Duodenal mucosa (tissue), 2 donors: ENCODE data around the gene JOSD2.

Experiments
- H3K27ac ChIP-seq: one replicate; pipeline ENCODE4 v1.7.0; 2013; ENCODE audit warnings: low read depth, low read length
- H3K27me3 ChIP-seq, 2 donors: one replicate each; pipeline ENCODE4 v1.7.0; 2013; ENCODE audit warnings: low read length in 2 of 2, control low read depth in 1 of 2; ENCODE audit not compliant: insufficient read depth in 2 of 2, control insufficient read depth in 1 of 2
- H3K36me3 ChIP-seq, 2 donors: one replicate each; pipeline ENCODE4 v1.7.0; 2013; ENCODE audit warnings: low read length in 2 of 2, control low read depth in 1 of 2; ENCODE audit not compliant: insufficient read depth in 2 of 2, control insufficient read depth in 1 of 2
- H3K4me1 ChIP-seq, 2 donors: one replicate each; pipeline ENCODE4 v1.7.0; 2013; ENCODE audit warnings: low read length in 2 of 2, control low read depth in 1 of 2; ENCODE audit not compliant: insufficient read depth in 2 of 2, control insufficient read depth in 1 of 2
- H3K4me3 ChIP-seq, 2 donors: one replicate each; pipeline ENCODE4 v1.7.0; 2013; ENCODE audit warnings: low read length in 2 of 2, low read depth in 1 of 2
- H3K9ac ChIP-seq, 2 donors: one replicate each; pipeline ENCODE4 v1.7.0; 2013; ENCODE audit warnings: low read length in 2 of 2, low read depth in 1 of 2
- H3K9me3 ChIP-seq, 2 donors: one replicate each; pipeline ENCODE4 v1.7.0; 2013; ENCODE audit warnings: low read length in 2 of 2, control low read depth in 1 of 2; ENCODE audit not compliant: control insufficient read depth in 1 of 2

JOSD2 gene

GRCh38 chr19:50505856-50506611 is 5.0 kb downstream of the JOSD2 start:
- H3K27ac ChIP-seq = no peak overlapping the region
- no peaks in the 10 kb centered on the region for H3K9me3 ChIP-seq
- no peak overlapping the region for H3K4me3 ChIP-seq
- H3K4me1 ChIP-seq = peaks cover 7 to 8% of the 10 kb centered on the region in 2 donors
- no peak overlapping the region for H3K9ac ChIP-seq
- H3K36me3 ChIP-seq = no peaks in the 10 kb centered on the region
- H3K27me3 ChIP-seq = no peaks in the 10 kb centered on the region

GRCh38 chr19:50501568-50502475 is 9.2 kb downstream of the JOSD2 start:
- H3K27ac ChIP-seq = no peak overlapping the region
- no peak overlapping the region for H3K4me3 ChIP-seq
- H3K36me3 ChIP-seq = no peaks in the 10 kb centered on the region
- H3K4me1 ChIP-seq = no peaks in the 10 kb centered on the region
- no peaks in the 10 kb centered on the region for H3K9me3 ChIP-seq
- no peaks in the 10 kb centered on the region for H3K27me3 ChIP-seq
- H3K9ac ChIP-seq = no peak overlapping the region

- no peaks in the 10 kb centered on the region for H3K27me3 ChIP-seq
- no peaks in the 10 kb centered on the region for H3K36me3 ChIP-seq
- no peak overlapping the region for H3K4me3 ChIP-seq
- H3K9ac ChIP-seq = no peak overlapping the region
- H3K9me3 ChIP-seq = no peaks in the 10 kb centered on the region
- no peak overlapping the region for H3K27ac ChIP-seq
- no peaks in the 10 kb centered on the region for H3K4me1 ChIP-seq
Observed at GRCh38 chr19:50501186-50501567, 9.8 kb downstream of the JOSD2 start.

GRCh38 chr19:50500753-50501151 is 10.2 kb downstream of the JOSD2 start:
- Histone ChIP-seq H3K9me3 (no peaks in the 10 kb centered on the region), H3K27ac (no peak overlapping the region), H3K36me3 (no peaks in the 10 kb centered on the region), H3K4me3 (no peak overlapping the region), H3K4me1 (no peaks in the 10 kb centered on the region), H3K27me3 (no peaks in the 10 kb centered on the region), H3K9ac (no peak overlapping the region)

GRCh38 chr19:50500060-50500752 is 10.8 kb downstream of the JOSD2 start:
- Histone ChIP-seq H3K9ac (no peak overlapping the region), H3K4me1 (no peaks in the 10 kb centered on the region), H3K36me3 (no peaks in the 10 kb centered on the region), H3K4me3 (no peak overlapping the region), H3K9me3 (no peaks in the 10 kb centered on the region), H3K27me3 (no peaks in the 10 kb centered on the region), H3K27ac (no peak overlapping the region)

DNA sequence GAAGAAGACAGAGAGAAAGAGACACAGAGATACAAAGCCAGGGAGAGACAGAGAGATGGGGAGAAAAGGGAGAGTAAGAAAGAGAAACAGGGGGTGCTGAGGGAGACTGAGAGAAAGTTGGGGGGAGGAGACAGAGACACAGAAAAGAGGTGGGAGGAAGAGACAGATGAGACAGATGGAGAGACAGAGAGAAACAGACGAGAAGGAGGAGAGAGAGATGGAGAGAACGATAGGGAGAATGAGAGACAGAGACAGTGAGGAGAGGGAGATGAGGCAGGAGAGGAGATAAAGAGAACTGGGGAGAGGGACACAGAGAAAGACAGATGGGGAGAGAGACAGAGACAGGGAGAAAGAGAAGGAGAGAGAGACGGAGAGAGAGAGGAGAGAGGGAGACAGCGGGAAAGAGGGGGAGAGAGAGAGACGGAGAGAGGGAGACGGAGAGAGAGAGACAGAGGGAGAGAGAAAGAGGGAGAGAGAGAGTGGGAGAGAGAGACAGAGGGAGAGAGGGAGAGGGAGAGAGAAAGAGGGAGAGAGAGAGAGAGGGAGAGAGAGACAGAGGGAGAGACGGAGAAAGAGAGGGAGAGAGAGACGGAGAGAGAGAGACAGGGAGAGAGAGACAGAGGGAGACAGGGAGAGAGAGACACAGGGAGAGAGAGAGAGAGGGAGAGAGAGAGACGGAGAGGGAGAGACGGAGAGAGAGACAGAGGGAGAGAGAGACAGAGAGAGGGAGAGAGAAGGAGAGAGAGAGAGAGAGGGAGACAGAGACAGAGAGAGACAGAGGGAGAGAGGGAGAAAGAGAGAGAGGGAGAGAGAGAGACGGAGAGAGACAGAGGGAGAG is 12.6 kb downstream of the JOSD2 start:
- no peaks in the 10 kb centered on the region for H3K36me3 ChIP-seq
- H3K27ac ChIP-seq = no peak overlapping the region
- no peaks in the 10 kb centered on the region for H3K27me3 ChIP-seq
- H3K9me3 ChIP-seq = no peaks in the 10 kb centered on the region
- H3K4me1 ChIP-seq = no peaks in the 10 kb centered on the region
- no peak overlapping the region for H3K9ac ChIP-seq
- no peak overlapping the region for H3K4me3 ChIP-seq

GRCh38 chr19:50497022-50497405 is 14.0 kb downstream of the JOSD2 start:
- Histone ChIP-seq H3K4me3 (no peak overlapping the region), H3K9ac (no peak overlapping the region), H3K27me3 (no peaks in the 10 kb centered on the region), H3K9me3 (no peaks in the 10 kb centered on the region), H3K36me3 (no peaks in the 10 kb centered on the region), H3K4me1 (peaks cover 0 to 2% of the 10 kb centered on the region in 2 donors), H3K27ac (no peak overlapping the region)

GRCh38 chr19:50496189-50497021 is 14.6 kb downstream of the JOSD2 start:
- Histone ChIP-seq H3K9me3 (no peaks in the 10 kb centered on the region), H3K27ac (no peak overlapping the region), H3K4me3 (no peak overlapping the region), H3K36me3 (no peaks in the 10 kb centered on the region), H3K4me1 (peaks cover 0 to 3% of the 10 kb centered on the region in 2 donors), H3K9ac (no peak overlapping the region), H3K27me3 (peaks cover 0 to 3% of the 10 kb centered on the region in 2 donors)

- no peak overlapping the region for H3K9ac ChIP-seq
- no peaks in the 10 kb centered on the region for H3K9me3 ChIP-seq
- H3K4me3 ChIP-seq = no peak overlapping the region
- peaks cover 0 to 3% of the 10 kb centered on the region in 2 donors for H3K4me1 ChIP-seq
- H3K36me3 ChIP-seq = no peaks in the 10 kb centered on the region
- peaks cover 0 to 3% of the 10 kb centered on the region in 2 donors for H3K27me3 ChIP-seq
- no peak overlapping the region for H3K27ac ChIP-seq
Observed at GRCh38 chr19:50495020-50495531, 15.9 kb downstream of the JOSD2 start.
